PFSK-1 (cell line): ENCODE results near the gene MAP4K4.

Source experiments
- POLR2AphosphoS5 ChIP-seq: IDR thresholded peaks from 2 replicates; pipeline ENCODE4 v1.6.1; 2012; ENCODE audit warnings: low read depth, mild to moderate bottlenecking, control low read depth, low read length, moderate library complexity
- SIN3A ChIP-seq: IDR thresholded peaks from 2 replicates; pipeline ENCODE4 v1.6.1; 2012; ENCODE audit warnings: mild to moderate bottlenecking, low read length, moderate library complexity, borderline replicate concordance; ENCODE audit not compliant: insufficient read depth
- TAF1 ChIP-seq: IDR thresholded peaks from 2 replicates; pipeline ENCODE4 v1.6.1; 2012; ENCODE audit warnings: low read length, control low read depth, borderline replicate concordance; ENCODE audit not compliant: insufficient read depth

DNA sequence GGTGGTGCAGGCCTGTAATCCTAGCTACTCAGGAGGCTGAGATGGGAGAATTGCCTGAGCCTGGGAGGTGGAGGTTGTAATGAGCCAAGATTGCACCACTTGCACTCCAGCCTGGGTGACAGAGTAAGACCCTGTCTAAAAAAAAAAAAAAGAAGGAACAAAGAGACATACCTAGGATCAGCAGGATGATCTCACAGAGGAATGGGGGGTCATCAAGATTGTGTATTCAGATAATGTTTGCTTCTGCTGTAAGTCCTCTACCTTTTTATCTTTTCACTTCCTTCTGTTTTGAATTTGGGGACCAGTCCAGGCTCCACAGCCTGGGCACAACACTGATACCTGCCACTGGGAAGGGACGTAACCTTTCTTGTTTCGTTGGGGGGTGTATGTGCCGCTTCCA lies 53.2 kb downstream of the MAP4K4 start:
- TF ChIP-seq POLR2AphosphoS5 (no peak), SIN3A (no peak), TAF1 (no peak)
